H1 (cell line): ENCODE results near the gene CLIP3. TPM values are rescaled to one million over a fixed set of nuclear protein-coding genes. Genes with fewer than 3 reads are reported as not detected.

ENCODE experiments used
- GABPA ChIP-seq: IDR thresholded peaks from 2 replicates; pipeline ENCODE4 v1.6.1; 2011; ENCODE audit warnings: mild to moderate bottlenecking, low read length, moderate library complexity, borderline replicate concordance; ENCODE audit not compliant: insufficient read depth
- SP2 ChIP-seq: IDR thresholded peaks from 2 replicates; pipeline ENCODE4 v1.6.1; 2012; ENCODE audit warnings: mild to moderate bottlenecking, low read length, inconsistent platforms
- polyA plus RNA-seq, 7 experiments: library from polyadenylated mRNA; depleted of rRNA in 3 of 7; stranded (reverse) in 5 of 7; unstranded in 2 of 7; fragments of >200 nt in 5 of 7; fragments of 200-250 nt in 2 of 7; gene quantifications; 1 replicate in 5 of 7; 2 replicates in 1 of 7; 4 replicates in 1 of 7; pipeline versions ENCODE4 v1.2.1 to v1.2.3, GENCODE V29; 2011 to 2013; ENCODE audit warnings: missing spikeins in 2 of 7, mixed read lengths in 2 of 7
- total RNA-seq: library from RNA; stranded (reverse); fragmentation: NEBNext Ultra II Directional; extraction: Animal tissue kit (Norgen Biotek cat#: 25700); gene quantifications from 2 replicates; pipeline ENCODE4 v1.2.1, GENCODE V29; 2021

Gene CLIP3
- total and polyA plus RNA-seq, 2 of the 8 experiments (the other 6 are each of a cell fraction or from before 2014, with no cell fraction given): 5.9 to 21.7 TPM

- TF ChIP-seq SP2 (no peak), GABPA (no peak)
Observed at GRCh38 chr19:36001605-36002004, 31.1 kb downstream of the CLIP3 start (continued).
